Inflammatory macrophage (primary cell): ENCODE results near the gene ANKH.
"Not testable (repeated sequence)": the region's sequence is repeated elsewhere in the genome, so short reads cannot be mapped to it uniquely, and the experiment has no call there.

Experiments
- DNase-seq, 2 donors: peaks; one replicate each; pipeline ENCODE4 v3.0.0-alpha.2; 2020 to 2022

The ANKH gene

GRCh38 chr5:14824499-14824898, 47.1 kb downstream of the ANKH start:
- no peak for DNase-seq

GRCh38 chr5:14821100-14821845, 50.3 kb downstream of the ANKH start:
- DNase-seq: no peak

GRCh38 chr5:14818931-14819790, 52.4 kb downstream of the ANKH start:
- DNase-seq: no peak

GRCh38 chr5:14817762-14818136, 53.8 kb downstream of the ANKH start:
- DNase-seq: not testable (repeated sequence)

GRCh38 chr5:14816999-14817761, 54.4 kb downstream of the ANKH start:
- DNase-seq: no peak

- no peak for DNase-seq
Measured at GRCh38 chr5:14816374-14816998, 55.1 kb downstream of the ANKH start.

GRCh38 chr5:14813747-14814146, 57.8 kb downstream of the ANKH start:
- no peak for DNase-seq

GRCh38 chr5:14812166-14812565, 59.4 kb downstream of the ANKH start:
- no peak for DNase-seq

- no peak for DNase-seq
Measured at GRCh38 chr5:14810928-14811572, 60.5 kb downstream of the ANKH start.

GRCh38 chr5:14810282-14810681, 61.3 kb downstream of the ANKH start:
- DNase-seq: no peak

- DNase-seq: peak; percentile 87 to 90
Measured at GRCh38 chr5:14809369-14810155, 62.0 kb downstream of the ANKH start.

- DNase-seq: no peak
Measured at GRCh38 chr5:14807471-14807870, 64.1 kb downstream of the ANKH start.

- DNase-seq: no peak
Measured at GRCh38 chr5:14806456-14806855, 65.1 kb downstream of the ANKH start.

GRCh38 chr5:14802541-14802940, 69.0 kb downstream of the ANKH start:
- DNase-seq: no peak

- DNase-seq: no peak
Measured at GRCh38 chr5:14801792-14802191, 69.8 kb downstream of the ANKH start.

- DNase-seq: not testable (repeated sequence)
Measured at GRCh38 chr5:14797385-14797784, 74.2 kb downstream of the ANKH start.

- DNase-seq: no peak
Measured at GRCh38 chr5:14794583-14795230, 76.9 kb downstream of the ANKH start.

- DNase-seq: no peak
Measured at GRCh38 chr5:14793851-14794250, 77.7 kb downstream of the ANKH start.

GRCh38 chr5:14790911-14791310, 80.7 kb downstream of the ANKH start:
- no peak for DNase-seq

- no peak for DNase-seq
Measured at GRCh38 chr5:14790220-14790619, 81.4 kb downstream of the ANKH start.
